ENCODE data around the gene HYAL3.

DNA sequence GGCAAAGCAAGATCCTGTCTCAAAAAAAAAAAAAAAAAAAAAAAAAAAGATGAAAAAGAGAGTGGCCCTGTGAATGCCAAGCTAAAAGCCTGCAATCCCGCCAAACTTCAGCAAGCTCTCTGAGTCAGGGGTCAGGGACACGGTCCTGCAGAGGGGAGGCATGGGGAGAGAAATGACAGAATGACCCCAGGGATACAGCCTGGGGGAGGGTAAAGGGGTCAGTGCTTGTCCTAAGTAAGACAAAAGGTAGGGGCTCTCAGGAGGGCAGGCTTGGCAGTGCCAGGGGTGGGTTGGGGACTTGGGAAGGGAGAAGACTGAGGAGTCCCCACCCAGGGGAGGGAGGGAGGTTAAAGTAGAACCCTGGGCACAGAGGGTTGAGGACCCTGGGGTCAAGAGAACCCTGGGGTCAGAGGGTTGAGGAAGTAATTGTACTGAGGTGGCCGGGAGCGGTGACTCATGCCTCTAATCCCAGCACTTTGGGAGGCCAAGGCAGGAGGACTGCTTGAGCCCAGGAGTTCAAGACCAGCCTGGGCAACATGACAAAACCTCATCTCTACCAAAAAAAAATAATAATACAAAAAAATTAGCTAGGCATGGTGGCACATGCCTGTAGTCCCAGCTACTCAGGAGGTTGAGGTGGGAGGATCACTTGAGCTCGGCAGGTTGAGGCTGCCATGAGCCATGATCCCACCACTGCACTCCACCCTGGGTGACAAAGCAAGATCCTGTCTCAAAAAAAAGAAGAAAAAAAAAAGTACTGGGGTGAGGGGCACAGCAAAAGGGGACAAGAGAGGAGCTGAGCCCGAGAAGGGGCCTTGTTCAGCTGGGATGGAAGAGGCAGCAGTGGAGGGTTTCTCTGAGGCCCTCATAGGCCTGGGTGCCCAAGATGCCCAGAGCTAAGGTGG is 35.5 kb downstream of the HYAL3 start:
- TF ChIP-seq, protein P1, sequence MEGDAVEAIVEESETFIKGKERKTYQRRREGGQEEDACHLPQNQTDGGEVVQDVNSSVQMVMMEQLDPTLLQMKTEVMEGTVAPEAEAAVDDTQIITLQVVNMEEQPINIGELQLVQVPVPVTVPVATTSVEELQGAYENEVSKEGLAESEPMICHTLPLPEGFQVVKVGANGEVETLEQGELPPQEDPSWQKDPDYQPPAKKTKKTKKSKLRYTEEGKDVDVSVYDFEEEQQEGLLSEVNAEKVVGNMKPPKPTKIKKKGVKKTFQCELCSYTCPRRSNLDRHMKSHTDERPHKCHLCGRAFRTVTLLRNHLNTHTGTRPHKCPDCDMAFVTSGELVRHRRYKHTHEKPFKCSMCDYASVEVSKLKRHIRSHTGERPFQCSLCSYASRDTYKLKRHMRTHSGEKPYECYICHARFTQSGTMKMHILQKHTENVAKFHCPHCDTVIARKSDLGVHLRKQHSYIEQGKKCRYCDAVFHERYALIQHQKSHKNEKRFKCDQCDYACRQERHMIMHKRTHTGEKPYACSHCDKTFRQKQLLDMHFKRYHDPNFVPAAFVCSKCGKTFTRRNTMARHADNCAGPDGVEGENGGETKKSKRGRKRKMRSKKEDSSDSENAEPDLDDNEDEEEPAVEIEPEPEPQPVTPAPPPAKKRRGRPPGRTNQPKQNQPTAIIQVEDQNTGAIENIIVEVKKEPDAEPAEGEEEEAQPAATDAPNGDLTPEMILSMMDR (IDR thresholded peaks at IDR 0.05) = no peak
- peak; percentile 19 for TF ChIP-seq POLR2AphosphoS5 (IDR thresholded peaks at IDR 0.05)
- no peak for TF ChIP-seq POLR2A (IDR thresholded peaks at IDR 0.05)

Measured in gastroesophageal sphincter (tissue), 3 donors.